ENCODE data around the gene ABHD16A.
"Not testable (repeated sequence)": the region's sequence is repeated elsewhere in the genome, so short reads cannot be mapped to it uniquely, and the experiment has no call there.

Gene ABHD16A

GRCh38 chr6:31713991-31714684 is 11.0 kb upstream of the ABHD16A start:
- DNase-seq: no peak

GRCh38 chr6:31713465-31713864 is 10.3 kb upstream of the ABHD16A start:
- no peak for DNase-seq

GRCh38 chr6:31712296-31712695 is 9.2 kb upstream of the ABHD16A start:
- DNase-seq: no peak

- no peak for DNase-seq
Measured at GRCh38 chr6:31711233-31711632, 8.1 kb upstream of the ABHD16A start.

- DNase-seq: no peak
Measured at GRCh38 chr6:31710523-31711219, 7.5 kb upstream of the ABHD16A start.

- DNase-seq: not testable (repeated sequence)
Measured at GRCh38 chr6:31709157-31709556, 6.0 kb upstream of the ABHD16A start.

GRCh38 chr6:31708224-31708623 is 5.1 kb upstream of the ABHD16A start:
- DNase-seq: no peak

- DNase-seq: no peak
Measured at GRCh38 chr6:31707701-31708100, 4.6 kb upstream of the ABHD16A start.

GRCh38 chr6:31706599-31706998 is 3.5 kb upstream of the ABHD16A start, which contains the start of gene LY6G6F:
Gene LY6G6F (plus strand): TSS chr6:31706866. CDS start chr6:31706907, 41 bp downstream.
- DNase-seq: no peak

- DNase-seq: no peak
Measured at GRCh38 chr6:31705931-31706330, 2.8 kb upstream of the ABHD16A start.

GRCh38 chr6:31702405-31702818 is 712 bp downstream of the ABHD16A start:
- no peak for DNase-seq

GRCh38 chr6:31701666-31702404 is 1.3 kb downstream of the ABHD16A start:
- DNase-seq: no peak

- DNase-seq: no peak
Measured at GRCh38 chr6:31700740-31701401, 2.3 kb downstream of the ABHD16A start.

- no peak for DNase-seq
Measured at GRCh38 chr6:31697555-31697954, 5.6 kb downstream of the ABHD16A start.

GRCh38 chr6:31693535-31693934 is 9.6 kb downstream of the ABHD16A start:
- no peak for DNase-seq

- DNase-seq: no peak
Measured at GRCh38 chr6:31692886-31693285, 10.2 kb downstream of the ABHD16A start.

- DNase-seq: no peak
Measured at GRCh38 chr6:31692353-31692752, 10.8 kb downstream of the ABHD16A start.

- DNase-seq: no peak
Measured at GRCh38 chr6:31691564-31692108, 11.5 kb downstream of the ABHD16A start.

GRCh38 chr6:31691078-31691463 is 12.1 kb downstream of the ABHD16A start:
- DNase-seq: no peak

- no peak for DNase-seq
Measured at GRCh38 chr6:31690231-31691077, 12.7 kb downstream of the ABHD16A start.

GRCh38 chr6:31689249-31690110 is 13.6 kb downstream of the ABHD16A start:
- DNase-seq: no peak
